ENCODE data around the gene SYNDIG1L. TPM values are rescaled to one million over a fixed set of nuclear protein-coding genes. Genes with fewer than 3 reads are reported as not detected.
"Not testable (repeated sequence)": the region's sequence is repeated elsewhere in the genome, so short reads cannot be mapped to it uniquely, and the experiment has no call there.

The SYNDIG1L gene
- total RNA-seq, 2 donors from 2014 or later, result 0.21 to 3.1 TPM

DNA sequence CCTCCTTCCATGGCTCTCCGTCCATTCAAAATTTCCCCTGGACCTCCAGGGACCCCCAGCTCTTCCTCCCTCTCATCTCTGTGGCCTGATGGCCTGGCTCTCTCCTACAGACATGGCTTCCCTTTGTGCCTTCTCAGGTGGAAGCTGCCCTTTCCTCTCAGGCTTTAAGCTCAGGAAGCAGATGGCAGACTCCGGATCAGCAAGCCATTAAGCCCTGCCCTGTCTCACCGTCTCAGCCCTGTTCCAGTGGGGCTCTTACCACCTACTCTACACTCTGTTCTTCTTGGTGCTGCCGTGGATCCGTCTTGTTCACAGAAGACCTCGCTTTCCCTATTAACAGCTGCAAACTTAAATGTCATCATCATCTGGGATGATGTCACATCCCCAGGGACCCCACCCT is 34.0 kb upstream of the SYNDIG1L start:
- Histone ChIP-seq H3K4me3 (no peak overlapping the region), H3K9me3 (no peaks in the 10 kb centered on the region), H3K36me3 (no peaks in the 10 kb centered on the region), H3K27me3 (replicated peaks; ENCODE audit: insufficient read depth) (no peaks in the 10 kb centered on the region), H3K27ac (no peak overlapping the region), H3K4me1 (ENCODE audit: control insufficient read depth in 1 of 2, low read depth in 2 of 2) (no peaks in the 10 kb centered on the region)
- DNase-seq (ENCODE audit: low spot score) (no peak), ATAC-seq (ENCODE audit: insufficient number of reproducible peaks, low FRiP score, low read depth) (no peak)
- no peak for TF ChIP-seq CTCF (IDR thresholded peaks at IDR 0.05)

GRCh38 chr14:74459289-74459946 is 33.4 kb upstream of the SYNDIG1L start:
- no peaks in the 10 kb centered on the region for H3K27me3 ChIP-seq (replicated peaks; ENCODE audit: insufficient read depth)
- DNase-seq (ENCODE audit: low spot score) (no peak), ATAC-seq (ENCODE audit: insufficient number of reproducible peaks, low FRiP score, low read depth) (peak; percentile 50)
- H3K4me3 ChIP-seq, result no peak overlapping the region
- no peaks in the 10 kb centered on the region for H3K9me3 ChIP-seq
- peak; percentile 67 for TF ChIP-seq CTCF (IDR thresholded peaks at IDR 0.05)
- no peaks in the 10 kb centered on the region for H3K36me3 ChIP-seq
- H3K27ac ChIP-seq, result no peak overlapping the region
- no peaks in the 10 kb centered on the region for H3K4me1 ChIP-seq (ENCODE audit: control insufficient read depth in 1 of 2, low read depth in 2 of 2)

- H3K9me3 ChIP-seq, result no peaks in the 10 kb centered on the region
- no peak overlapping the region for H3K4me3 ChIP-seq
- ATAC-seq (ENCODE audit: insufficient number of reproducible peaks, low FRiP score, low read depth) (no peak), DNase-seq (ENCODE audit: low spot score) (no peak)
- H3K4me1 ChIP-seq (ENCODE audit: control insufficient read depth in 1 of 2, low read depth in 2 of 2), result no peaks in the 10 kb centered on the region
- no peaks in the 10 kb centered on the region for H3K27me3 ChIP-seq (replicated peaks; ENCODE audit: insufficient read depth)
- H3K27ac ChIP-seq, result no peak overlapping the region
- TF ChIP-seq CTCF (IDR thresholded peaks at IDR 0.05), result no peak
- no peaks in the 10 kb centered on the region for H3K36me3 ChIP-seq
Measured at GRCh38 chr14:74457565-74457895, 31.5 kb upstream of the SYNDIG1L start.

DNA sequence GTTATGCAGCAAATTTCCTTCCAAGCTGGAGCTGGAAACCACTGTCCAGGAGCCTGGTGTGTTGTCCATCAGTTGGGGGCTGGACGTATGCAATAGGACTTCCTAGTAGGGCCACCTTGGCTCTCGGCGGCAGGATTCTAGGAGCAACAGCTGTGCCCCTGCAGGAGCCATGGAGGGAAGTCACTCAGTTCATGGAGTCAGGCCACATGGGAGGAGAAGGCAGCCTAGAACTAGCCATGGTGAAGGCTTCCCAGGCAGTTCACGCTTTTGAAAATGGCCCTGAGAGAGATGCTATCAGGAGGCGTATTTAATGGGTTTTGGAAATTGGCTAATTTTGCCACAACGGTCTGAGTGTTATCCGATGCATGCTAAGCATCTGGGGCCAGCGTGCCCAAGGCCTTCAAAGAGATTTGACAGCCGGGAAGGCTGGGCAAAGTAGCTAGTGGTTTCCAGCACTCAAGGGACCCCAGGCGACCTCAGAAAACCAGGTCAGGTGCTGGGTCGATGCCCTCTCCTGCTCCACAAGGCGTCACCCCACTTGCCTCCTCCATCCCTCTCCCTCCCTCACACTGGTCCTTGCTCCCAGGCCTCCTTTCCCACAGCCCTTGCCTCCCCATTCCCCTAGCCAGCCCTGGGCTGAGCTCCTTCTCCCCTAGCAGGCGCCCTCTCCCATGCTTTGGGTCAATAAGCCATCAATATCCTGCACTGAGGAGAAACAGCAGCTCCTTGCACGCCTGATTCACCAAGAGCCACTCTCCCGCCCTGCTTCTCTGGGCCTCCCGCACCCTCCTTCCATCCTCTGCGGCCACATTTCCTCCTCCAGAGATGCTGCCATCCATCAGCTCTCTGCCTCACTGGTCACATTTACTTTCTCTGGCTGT is 30.9 kb upstream of the SYNDIG1L start:
- no peak overlapping the region for H3K4me3 ChIP-seq
- DNase-seq (ENCODE audit: low spot score) (no peak), ATAC-seq (ENCODE audit: insufficient number of reproducible peaks, low FRiP score, low read depth) (no peak)
- no peaks in the 10 kb centered on the region for H3K9me3 ChIP-seq
- no peak for TF ChIP-seq CTCF (IDR thresholded peaks at IDR 0.05)
- H3K36me3 ChIP-seq, result no peaks in the 10 kb centered on the region
- H3K27ac ChIP-seq, result no peak overlapping the region
- H3K27me3 ChIP-seq (replicated peaks; ENCODE audit: insufficient read depth), result no peaks in the 10 kb centered on the region
- H3K4me1 ChIP-seq (ENCODE audit: control insufficient read depth in 1 of 2, low read depth in 2 of 2), result no peaks in the 10 kb centered on the region

DNA sequence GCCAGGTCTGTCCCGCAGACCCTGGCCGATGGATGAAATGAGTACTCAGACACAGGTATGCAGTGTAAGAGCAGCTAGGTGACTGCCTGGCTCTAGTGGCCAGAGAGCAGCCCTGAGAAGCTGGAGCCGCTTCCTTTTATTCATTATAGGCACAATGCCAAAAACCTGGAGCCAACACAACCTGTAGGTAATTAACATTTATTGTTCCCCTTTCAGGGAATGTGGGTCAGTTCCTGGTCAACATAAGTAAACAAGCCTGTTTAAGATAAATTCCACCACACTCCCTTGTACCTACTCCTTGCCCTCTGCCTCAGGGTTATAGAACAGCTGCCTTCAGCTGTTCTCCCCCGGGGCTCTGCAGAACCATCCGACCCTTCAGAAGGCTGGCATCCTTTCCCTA is 28.4 kb upstream of the SYNDIG1L start:
- H3K4me1 ChIP-seq (ENCODE audit: control insufficient read depth in 1 of 2, low read depth in 2 of 2); DNase-seq (ENCODE audit: low spot score); H3K4me3 ChIP-seq; H3K27ac ChIP-seq; H3K27me3 ChIP-seq (replicated peaks; ENCODE audit: insufficient read depth); H3K36me3 ChIP-seq; H3K9me3 ChIP-seq; ATAC-seq (ENCODE audit: insufficient number of reproducible peaks, low FRiP score, low read depth): not testable (repeated sequence)
